Measurements from ENCODE around the gene YES1.
"Not testable (repeated sequence)": the region's sequence is repeated elsewhere in the genome, so short reads cannot be mapped to it uniquely, and the experiment has no call there.

YES1 gene

DNA sequence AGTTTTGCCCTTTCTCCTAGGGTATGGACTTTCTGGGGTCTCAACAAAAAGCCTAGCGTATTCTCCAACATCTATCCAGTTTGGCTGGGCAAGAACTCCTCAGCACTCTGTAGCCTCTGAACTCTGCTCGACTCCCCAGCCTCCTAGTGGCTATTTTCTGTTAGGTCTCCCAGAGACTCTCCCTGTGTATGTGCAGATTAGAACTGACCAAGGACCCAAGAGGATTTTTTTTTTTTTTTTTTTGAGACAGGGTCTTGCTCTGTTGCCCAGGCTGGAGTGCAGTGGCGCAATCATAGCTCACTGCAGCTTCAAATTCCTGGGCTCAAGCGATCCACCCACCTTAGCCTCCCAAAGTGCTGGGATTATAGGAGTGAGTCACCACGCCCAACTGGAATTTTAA lies 81.9 kb downstream of the YES1 start:
- TF ChIP-seq, protein P1, sequence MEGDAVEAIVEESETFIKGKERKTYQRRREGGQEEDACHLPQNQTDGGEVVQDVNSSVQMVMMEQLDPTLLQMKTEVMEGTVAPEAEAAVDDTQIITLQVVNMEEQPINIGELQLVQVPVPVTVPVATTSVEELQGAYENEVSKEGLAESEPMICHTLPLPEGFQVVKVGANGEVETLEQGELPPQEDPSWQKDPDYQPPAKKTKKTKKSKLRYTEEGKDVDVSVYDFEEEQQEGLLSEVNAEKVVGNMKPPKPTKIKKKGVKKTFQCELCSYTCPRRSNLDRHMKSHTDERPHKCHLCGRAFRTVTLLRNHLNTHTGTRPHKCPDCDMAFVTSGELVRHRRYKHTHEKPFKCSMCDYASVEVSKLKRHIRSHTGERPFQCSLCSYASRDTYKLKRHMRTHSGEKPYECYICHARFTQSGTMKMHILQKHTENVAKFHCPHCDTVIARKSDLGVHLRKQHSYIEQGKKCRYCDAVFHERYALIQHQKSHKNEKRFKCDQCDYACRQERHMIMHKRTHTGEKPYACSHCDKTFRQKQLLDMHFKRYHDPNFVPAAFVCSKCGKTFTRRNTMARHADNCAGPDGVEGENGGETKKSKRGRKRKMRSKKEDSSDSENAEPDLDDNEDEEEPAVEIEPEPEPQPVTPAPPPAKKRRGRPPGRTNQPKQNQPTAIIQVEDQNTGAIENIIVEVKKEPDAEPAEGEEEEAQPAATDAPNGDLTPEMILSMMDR (IDR thresholded peaks at IDR 0.05; ENCODE audit: borderline replicate concordance, insufficient read depth, low read depth, low read length) = peak; percentile 19; the same call in 1 of the 2 replicates
- not testable (repeated sequence) for H3K4me3 ChIP-seq (ENCODE audit: low read depth, low read length)

DNA sequence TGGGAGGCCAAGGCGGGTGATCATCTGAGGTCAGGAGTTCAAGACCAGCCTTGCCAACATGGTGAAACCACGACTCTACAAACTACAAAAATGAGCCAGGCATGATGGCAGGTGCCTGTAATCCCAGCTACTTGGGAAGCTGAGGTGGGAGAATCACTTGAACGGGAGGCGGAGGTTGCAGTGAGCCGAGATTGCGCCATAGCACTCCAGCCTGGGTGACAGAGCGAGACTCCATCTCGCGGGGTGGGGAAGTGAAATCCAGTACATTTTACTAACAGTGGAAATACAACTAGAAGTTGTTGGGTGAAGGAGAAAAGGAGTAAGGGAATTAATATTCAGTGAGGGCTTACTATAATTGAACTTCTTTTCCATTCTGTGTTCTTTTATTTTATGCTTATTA lies 86.4 kb downstream of the YES1 start:
- TF ChIP-seq, protein P1 (IDR thresholded peaks at IDR 0.05; ENCODE audit: borderline replicate concordance, insufficient read depth, low read depth, low read length) = no peak
- H3K4me3 ChIP-seq (ENCODE audit: low read depth, low read length) = no peak overlapping the region

DNA sequence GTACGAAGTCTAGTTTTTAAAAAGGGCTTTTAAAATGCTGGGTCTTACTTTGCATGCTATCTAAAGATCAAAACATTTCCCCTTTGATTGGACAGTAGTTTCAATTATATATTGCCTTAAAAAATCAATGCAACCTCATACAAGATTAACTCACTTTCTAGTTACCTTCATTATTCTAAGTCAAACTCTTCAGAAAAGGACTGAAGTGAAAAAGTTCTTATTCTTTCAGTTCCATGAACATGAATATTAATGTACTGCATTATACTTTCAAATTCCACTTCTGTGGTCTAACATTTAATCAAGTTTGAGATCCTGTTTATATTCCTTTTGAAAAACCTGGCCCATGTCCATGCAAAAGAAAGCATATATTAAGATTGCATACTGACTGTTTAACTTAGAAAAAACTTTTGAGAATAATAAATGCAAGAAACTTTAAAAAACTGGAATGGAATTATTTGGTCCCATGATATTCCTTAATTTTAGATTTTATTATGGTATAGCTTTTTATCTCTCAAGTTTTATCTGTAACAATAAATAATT lies 88.4 kb downstream of the YES1 start:
- no peak overlapping the region for H3K4me3 ChIP-seq (ENCODE audit: low read depth, low read length)
- TF ChIP-seq, protein P1 (IDR thresholded peaks at IDR 0.05; ENCODE audit: borderline replicate concordance, insufficient read depth, low read depth, low read length) = no peak

DNA sequence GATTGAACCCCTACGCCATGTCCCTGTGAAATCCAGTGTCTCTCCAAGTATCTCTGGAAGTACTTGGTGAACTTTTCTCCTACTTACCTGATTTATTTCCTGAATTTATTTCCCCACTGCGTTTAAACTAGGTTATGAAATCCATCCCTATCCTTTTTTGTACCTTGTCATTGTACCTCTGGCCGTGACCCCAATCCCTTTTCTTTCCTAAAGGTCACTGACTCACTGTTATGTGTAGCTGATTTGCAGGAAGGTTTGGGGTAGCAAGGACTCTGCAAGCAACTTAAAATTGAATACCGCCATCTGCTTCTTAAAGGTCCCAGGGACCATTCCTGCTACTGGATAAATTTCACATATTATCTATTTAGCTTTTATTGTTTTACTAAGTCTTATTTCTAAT lies 95.0 kb downstream of the YES1 start:
- TF ChIP-seq, protein P1 (IDR thresholded peaks at IDR 0.05; ENCODE audit: borderline replicate concordance, insufficient read depth, low read depth, low read length) = no peak
- no peak overlapping the region for H3K4me3 ChIP-seq (ENCODE audit: low read depth, low read length)

DNA sequence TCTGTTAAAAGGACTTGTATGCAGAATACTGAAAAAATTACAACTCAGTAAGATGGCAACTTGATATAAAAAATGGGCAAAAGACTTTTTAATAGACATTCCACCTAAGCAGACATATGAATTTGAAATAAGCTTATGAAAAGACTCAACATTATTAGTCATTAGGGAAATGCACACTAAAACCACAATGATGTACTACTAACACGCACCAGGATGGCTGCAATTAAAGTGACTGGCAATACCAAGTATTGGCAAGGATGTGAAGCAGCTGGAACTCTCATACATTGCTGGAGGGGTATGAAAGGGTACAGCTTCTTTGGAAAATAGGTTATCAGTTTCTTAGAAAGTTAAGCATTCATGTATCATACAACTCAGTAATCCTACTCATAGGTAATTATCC lies 96.4 kb downstream of the YES1 start:
- no peak overlapping the region for H3K4me3 ChIP-seq (ENCODE audit: low read depth, low read length)
- TF ChIP-seq, protein P1 (IDR thresholded peaks at IDR 0.05; ENCODE audit: borderline replicate concordance, insufficient read depth, low read depth, low read length) = no peak

DNA sequence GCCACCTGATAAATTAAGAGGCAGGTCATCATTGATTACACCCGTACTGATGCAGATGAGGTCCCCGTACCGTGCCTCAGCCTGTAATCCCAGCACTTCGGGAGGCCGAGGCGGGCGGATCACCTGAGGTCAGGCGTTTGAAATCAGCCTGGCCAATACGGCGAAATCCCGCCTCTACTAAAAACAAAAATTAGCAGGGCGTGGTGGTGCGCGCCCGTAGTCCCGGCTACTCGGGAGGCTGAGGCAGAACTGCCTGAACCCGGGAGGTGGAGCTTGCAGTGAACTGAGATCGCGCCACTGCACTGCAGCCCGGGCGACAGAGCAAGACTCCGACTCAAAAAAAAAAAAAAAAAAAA lies 98.9 kb downstream of the YES1 start:
- TF ChIP-seq, protein P1 (IDR thresholded peaks at IDR 0.05; ENCODE audit: borderline replicate concordance, insufficient read depth, low read depth, low read length) = no peak
- H3K4me3 ChIP-seq (ENCODE audit: low read depth, low read length) = no peak overlapping the region

DNA sequence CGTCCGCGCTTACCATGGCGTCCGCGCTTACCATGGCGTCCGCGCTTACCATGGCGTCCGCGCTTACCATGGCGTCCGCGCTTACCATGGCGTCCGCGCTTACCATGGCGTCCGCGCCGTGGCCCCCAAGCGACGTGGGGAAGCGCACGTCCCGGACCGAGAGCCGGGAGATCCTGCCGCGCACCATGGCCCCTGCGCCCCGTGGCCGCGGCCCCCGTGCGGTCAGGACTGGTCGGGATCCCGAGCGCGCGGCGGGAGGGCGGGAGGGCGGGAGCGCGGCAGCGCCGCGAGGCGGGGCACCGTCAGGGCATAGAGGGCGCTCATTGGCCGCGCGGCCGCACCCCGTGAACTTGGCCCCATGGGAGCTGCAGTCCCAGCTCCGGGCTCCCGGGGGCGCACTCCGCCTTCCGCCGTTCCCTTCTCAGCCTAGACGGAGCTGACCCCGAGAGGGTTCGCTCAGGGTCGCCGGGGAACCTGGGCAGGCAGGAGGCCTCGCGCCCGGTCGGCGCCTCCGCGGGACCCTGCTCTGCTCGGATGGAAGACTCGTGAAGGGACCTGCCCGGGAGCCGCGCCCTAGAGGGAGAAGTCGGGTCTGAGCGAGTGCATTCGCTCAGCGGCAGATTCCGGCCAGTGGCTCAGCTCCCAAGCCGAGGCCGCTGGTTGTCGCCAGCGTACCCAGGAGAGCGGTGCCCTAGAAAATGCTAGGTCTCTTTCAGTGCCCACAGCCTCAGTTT lies 99.5 kb downstream of the YES1 start, which contains the start of gene ENOSF1:
Gene ENOSF1, minus strand, starts transcription at position 230 of the 734 bp plus-strand sequence. Its CDS starts 43 bp downstream, at position 187.
- TF ChIP-seq, protein P1 (IDR thresholded peaks at IDR 0.05; ENCODE audit: borderline replicate concordance, insufficient read depth, low read depth, low read length) = peak; percentile 94
- H3K4me3 ChIP-seq (ENCODE audit: low read depth, low read length) = peak within 1 kb of the TSS; percentile 46
